HEK293T (cell line): ENCODE measurements around the gene NKAIN2.

Source experiments
- FOXM1 ChIP-seq: fragments of 450-650 bp; IDR thresholded peaks from 2 replicates; pipeline ENCODE4 v1.6.1; 2017; ENCODE audit warnings: mild to moderate bottlenecking, borderline replicate concordance
- NFRKB ChIP-seq: fragments of 450-650 bp; IDR thresholded peaks from 2 replicates; pipeline ENCODE4 v1.6.1; 2016; ENCODE audit warnings: mild to moderate bottlenecking, moderate library complexity
- SUZ12 ChIP-seq: fragments of 450-650 bp; IDR thresholded peaks from 2 replicates; pipeline ENCODE4 v1.6.1; 2016; ENCODE audit warnings: mild to moderate bottlenecking
- ZNF384 ChIP-seq: fragments of 450-650 bp; IDR thresholded peaks from 2 replicates; pipeline ENCODE4 v1.6.1; 2016

GRCh38 chr6:124677874-124678273, 874.2 kb downstream of the NKAIN2 start:
- TF ChIP-seq NFRKB (no peak), ZNF384 (no peak), FOXM1 (no peak), SUZ12 (no peak)
